Lung (tissue), 12 donors: ENCODE data around the gene LRFN3. TPM values are rescaled to one million over a fixed set of nuclear protein-coding genes. Genes with fewer than 3 reads are reported as not detected.

Experiments used
- ATAC-seq: fragments of 200-7000 bp; cut with Tn5 transposase; one replicate; pipeline ENCODE4 v1.9.1; 2020; ENCODE audit warnings: moderate number of reproducible peaks; ENCODE audit not compliant: insufficient read depth, low FRiP score
- DNase-seq, 3 donors: peaks; one replicate each; pipeline ENCODE4 v3.0.0-alpha.2; 2013 to 2017
- H3K27ac ChIP-seq, 2 donors: one replicate each; pipeline ENCODE4 v1.5.1; 2013; ENCODE audit warnings: mild to moderate bottlenecking in 2 of 2, moderate library complexity in 2 of 2, control low read depth in 1 of 2, inconsistent platforms in 1 of 2, low read depth in 1 of 2, low read length in 1 of 2
- H3K27me3 ChIP-seq, 3 donors: one replicate each; pipeline ENCODE4 v1.5.1; 2013; ENCODE audit warnings: low read length in 2 of 3; ENCODE audit not compliant: control insufficient read depth in 3 of 3, insufficient read depth in 3 of 3
- H3K36me3 ChIP-seq, 4 donors: one replicate each; pipeline ENCODE4 v1.5.1; 2013; ENCODE audit warnings: low read length in 4 of 4, mild to moderate bottlenecking in 1 of 4, moderate library complexity in 1 of 4; ENCODE audit not compliant: control insufficient read depth in 4 of 4, insufficient read depth in 4 of 4
- H3K4me1 ChIP-seq, 5 donors: one replicate each; pipeline ENCODE4 v1.5.1; 2013; ENCODE audit warnings: low read length in 5 of 5, mild to moderate bottlenecking in 2 of 5, moderate library complexity in 1 of 5; ENCODE audit not compliant: control insufficient read depth in 5 of 5, insufficient read depth in 5 of 5
- H3K4me3 ChIP-seq: one replicate; pipeline ENCODE4 v1.5.1; 2013; ENCODE audit warnings: mild to moderate bottlenecking, control low read depth, moderate library complexity
- H3K9ac ChIP-seq, 2 donors: one replicate each; pipeline ENCODE4 v1.5.1; 2013; ENCODE audit warnings: low read length in 2 of 2, control low read depth in 1 of 2; ENCODE audit not compliant: insufficient read depth in 1 of 2
- H3K9me3 ChIP-seq, 4 donors: one replicate each; pipeline ENCODE4 v1.5.1; 2013; ENCODE audit warnings: low read length in 3 of 4, mild to moderate bottlenecking in 1 of 4, moderate library complexity in 1 of 4; ENCODE audit not compliant: control insufficient read depth in 4 of 4, insufficient read depth in 3 of 4
- CTCF ChIP-seq: IDR thresholded peaks from 2 replicates; pipeline ENCODE4 v1.5.1; 2012; ENCODE audit warnings: mild to moderate bottlenecking; ENCODE audit errors: control extremely low read depth, extremely low read depth
- WGBS, 2 donors: extraction: QIAGEN DNeasy Blood & Tissue Kit; methylation state at CpG; one replicate each; pipeline ENCODE4 v1.1.7; 2013; 5-methylcytosine and 5-hydroxymethylcytosine counted together
- polyA plus RNA-seq, 2 donors: library from polyadenylated mRNA; stranded (reverse); fragments of 200-250 nt; gene quantifications; one replicate each; pipeline ENCODE4 v1.2.1, GENCODE V29; 2013
- total RNA-seq, 2 donors: library from RNA; depleted of rRNA in 1 of 2; stranded (reverse); fragments of >200 nt in 1 of 2; gene quantifications; one replicate each; pipeline ENCODE4 v1.2.1, GENCODE V29; 2014 to 2021
- donor health status: control.
- donor health status: control.
- donor health status: Bipolar disorder and iron deficiency.
- donor health status: healthy.
- donor health status: DM: yes; HTN: yes; CAD: no.

LRFN3 gene
- total and polyA plus RNA-seq, 4 donors = 3.6 to 14.0 (median 7.6) TPM

DNA sequence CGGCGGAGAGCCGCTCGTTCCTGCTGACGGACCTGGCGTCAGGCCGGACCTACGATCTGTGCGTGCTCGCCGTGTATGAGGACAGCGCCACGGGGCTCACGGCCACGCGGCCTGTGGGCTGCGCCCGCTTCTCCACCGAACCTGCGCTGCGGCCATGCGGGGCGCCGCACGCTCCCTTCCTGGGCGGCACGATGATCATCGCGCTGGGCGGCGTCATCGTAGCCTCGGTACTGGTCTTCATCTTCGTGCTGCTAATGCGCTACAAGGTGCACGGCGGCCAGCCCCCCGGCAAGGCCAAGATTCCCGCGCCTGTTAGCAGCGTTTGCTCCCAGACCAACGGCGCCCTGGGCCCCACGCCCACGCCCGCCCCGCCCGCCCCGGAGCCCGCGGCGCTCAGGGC lies 8.4 kb downstream of the LRFN3 start:
- H3K9ac ChIP-seq = no peak overlapping the region
- no peak for TF ChIP-seq CTCF
- no peak overlapping the region for H3K4me3 ChIP-seq
- peaks cover 0 to 3% (median 0%) of the 10 kb centered on the region in 5 donors for H3K4me1 ChIP-seq
- no peak overlapping the region for H3K27ac ChIP-seq
- no peaks in the 10 kb centered on the region for H3K9me3 ChIP-seq
- H3K27me3 ChIP-seq = no peaks in the 10 kb centered on the region
- ATAC-seq (no peak), DNase-seq (no peak)
- H3K36me3 ChIP-seq = peaks cover 0 to 28% (median 5%) of the 10 kb centered on the region in 4 donors
- 86% methylated on average over 52 of the region's 52 CpGs for WGBS, 2 donors

DNA sequence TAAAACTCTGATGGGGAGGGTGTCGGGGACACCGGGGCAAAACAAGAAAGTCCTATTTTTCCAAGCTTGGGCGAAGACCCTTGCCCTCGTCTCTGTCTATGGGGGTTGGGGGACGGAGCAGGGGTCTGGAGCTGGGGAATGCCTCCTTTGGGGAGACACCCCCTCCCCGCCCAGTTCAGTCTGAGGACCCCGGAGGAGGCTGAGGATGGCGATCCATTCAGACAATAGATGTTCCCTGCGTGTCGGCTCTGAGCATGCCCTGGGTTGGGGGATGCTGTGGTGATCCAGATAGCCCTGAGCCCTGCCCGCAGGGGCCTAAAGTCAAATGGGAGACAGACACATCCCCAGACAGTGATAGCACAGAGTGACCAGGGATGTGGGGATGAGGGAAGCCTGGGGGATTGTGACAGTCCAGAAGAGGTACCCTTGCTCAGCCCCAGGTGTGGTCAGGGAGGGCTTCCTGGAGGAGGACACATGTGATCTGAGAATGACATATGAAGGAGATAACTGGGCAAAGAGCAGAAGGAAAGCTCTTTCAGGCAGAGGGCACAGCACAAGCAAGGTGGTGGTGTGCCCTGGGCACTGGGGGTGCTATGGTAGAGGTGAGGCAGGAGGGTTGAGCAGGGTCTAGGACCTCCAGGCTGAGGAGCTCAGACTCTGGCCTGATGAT lies 9.1 kb downstream of the LRFN3 start:
- peaks cover 0 to 3% (median 0%) of the 10 kb centered on the region in 5 donors for H3K4me1 ChIP-seq
- no peak for DNase-seq
- H3K27me3 ChIP-seq = no peaks in the 10 kb centered on the region
- 94 to 97% methylated on average over 11 of the region's 11 CpGs for WGBS, 2 donors
- H3K36me3 ChIP-seq = peaks cover 0 to 21% (median 4%) of the 10 kb centered on the region in 4 donors
- no peak for ATAC-seq
- no peak overlapping the region for H3K9ac ChIP-seq
- no peak overlapping the region for H3K27ac ChIP-seq
- TF ChIP-seq CTCF = no peak
- H3K9me3 ChIP-seq = no peaks in the 10 kb centered on the region
- H3K4me3 ChIP-seq = no peak overlapping the region

DNA sequence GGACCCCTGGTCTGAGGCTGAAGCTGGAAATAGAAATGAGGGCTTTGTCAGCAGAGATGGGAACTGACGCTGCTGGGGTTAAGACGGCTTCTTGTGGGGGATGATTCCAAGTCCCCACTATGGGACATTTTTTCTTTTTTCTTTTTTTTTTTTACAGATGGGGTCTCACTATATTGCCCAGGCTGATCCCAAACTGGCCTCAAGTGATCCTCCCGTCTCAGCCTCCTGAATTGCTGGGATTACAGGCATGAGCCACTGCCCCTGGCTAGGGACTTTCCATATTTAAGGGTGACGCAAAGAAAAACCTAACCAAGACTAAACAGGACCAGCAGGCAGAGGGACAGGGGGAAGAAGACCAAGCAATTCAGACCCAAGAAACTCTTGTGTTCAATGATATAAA lies 10.0 kb downstream of the LRFN3 start:
- Histone ChIP-seq H3K27ac (no peak overlapping the region), H3K9me3 (no peaks in the 10 kb centered on the region), H3K27me3 (no peaks in the 10 kb centered on the region), H3K36me3 (peaks cover 0 to 15% (median 4%) of the 10 kb centered on the region in 4 donors), H3K9ac (no peak overlapping the region), H3K4me3 (no peak overlapping the region), H3K4me1 (peaks cover 0 to 1% (median 0%) of the 10 kb centered on the region in 5 donors)
- ATAC-seq (no peak), DNase-seq (no peak)
- 92 to 93% methylated on average over 4 of the region's 4 CpGs for WGBS, 2 donors
- no peak for TF ChIP-seq CTCF

DNA sequence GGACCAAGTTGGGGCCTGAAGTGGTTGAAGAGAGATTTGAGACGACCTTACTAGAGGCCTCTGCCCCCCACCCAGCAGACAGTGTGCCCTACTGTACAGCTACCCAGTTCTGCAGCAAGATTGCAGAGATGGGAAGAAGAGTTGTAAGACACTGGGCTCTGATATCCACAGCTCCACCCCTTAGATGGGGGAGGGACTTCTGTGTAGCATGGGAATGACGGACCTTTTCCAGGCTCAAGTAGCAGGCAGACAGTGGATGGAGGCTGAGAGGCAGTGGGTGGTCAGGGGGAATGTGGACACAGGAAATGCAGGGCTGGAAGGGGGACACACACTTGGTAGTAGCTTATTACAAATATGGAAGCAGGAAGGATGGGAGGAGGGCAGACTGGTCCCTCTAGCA lies 13.0 kb downstream of the LRFN3 start:
- 44 to 50% methylated on average over 2 of the region's 2 CpGs for WGBS, 2 donors
- Histone ChIP-seq H3K4me1 (no peaks in the 10 kb centered on the region), H3K9me3 (no peaks in the 10 kb centered on the region), H3K27ac (no peak overlapping the region), H3K4me3 (no peak overlapping the region), H3K27me3 (no peaks in the 10 kb centered on the region), H3K9ac (no peak overlapping the region), H3K36me3 (peaks cover 0 to 6% (median 1%) of the 10 kb centered on the region in 4 donors)
- no peak for ATAC-seq
- peak in 1 of 3 donors; percentile 2 for DNase-seq
- TF ChIP-seq CTCF = no peak
